GM12878 (cell line): Measurements from ENCODE around the gene ING1.

Experiments used
- JUND ChIP-seq: IDR thresholded peaks from 2 replicates; pipeline ENCODE4 v1.6.1; 2012; ENCODE audit warnings: low read depth, mild to moderate bottlenecking, low read length, improper control_type of control experiment, moderate library complexity
- KAT2A ChIP-seq: conservative IDR thresholded peaks from 2 replicates; pipeline ENCODE4 v1.6.1; 2011; ENCODE audit warnings: low read depth, low read length; ENCODE audit not compliant: control insufficient read depth
- MEF2A ChIP-seq: IDR thresholded peaks from 2 replicates; pipeline ENCODE4 v1.6.1; 2011; ENCODE audit warnings: low read depth, mild to moderate bottlenecking, low read length, moderate library complexity; ENCODE audit not compliant: insufficient read depth
- PAX5 ChIP-seq: IDR thresholded peaks from 2 replicates; pipeline ENCODE4 v1.6.1; 2011; ENCODE audit warnings: low read depth, low read length, borderline replicate concordance
- ZZZ3 ChIP-seq: IDR thresholded peaks from 2 replicates; pipeline ENCODE4 v1.6.1; 2011; ENCODE audit warnings: low read depth; ENCODE audit not compliant: control insufficient read depth, insufficient read length
- TF ChIP-seq, protein P1 (sequence below), 3 experiments: IDR thresholded peaks in 2 of 3; conservative IDR thresholded peaks in 1 of 3; 2 replicates each; pipeline ENCODE4 v1.5.1; 2011; ENCODE audit warnings: low read depth in 3 of 3, low read length in 3 of 3, mild to moderate bottlenecking in 3 of 3, control low read depth in 2 of 3, moderate library complexity in 2 of 3, inconsistent platforms in 1 of 3, mixed read lengths in 1 of 3; ENCODE audit not compliant: control insufficient read depth in 2 of 3, insufficient read depth in 1 of 3; ENCODE audit errors: extremely low read depth in 1 of 3
- TF ChIP-seq, protein P2 (sequence below): fragments of 450-650 bp; IDR thresholded peaks from 2 replicates; pipeline ENCODE4 v1.6.1; 2014; ENCODE audit warnings: mild to moderate bottlenecking

DNA sequence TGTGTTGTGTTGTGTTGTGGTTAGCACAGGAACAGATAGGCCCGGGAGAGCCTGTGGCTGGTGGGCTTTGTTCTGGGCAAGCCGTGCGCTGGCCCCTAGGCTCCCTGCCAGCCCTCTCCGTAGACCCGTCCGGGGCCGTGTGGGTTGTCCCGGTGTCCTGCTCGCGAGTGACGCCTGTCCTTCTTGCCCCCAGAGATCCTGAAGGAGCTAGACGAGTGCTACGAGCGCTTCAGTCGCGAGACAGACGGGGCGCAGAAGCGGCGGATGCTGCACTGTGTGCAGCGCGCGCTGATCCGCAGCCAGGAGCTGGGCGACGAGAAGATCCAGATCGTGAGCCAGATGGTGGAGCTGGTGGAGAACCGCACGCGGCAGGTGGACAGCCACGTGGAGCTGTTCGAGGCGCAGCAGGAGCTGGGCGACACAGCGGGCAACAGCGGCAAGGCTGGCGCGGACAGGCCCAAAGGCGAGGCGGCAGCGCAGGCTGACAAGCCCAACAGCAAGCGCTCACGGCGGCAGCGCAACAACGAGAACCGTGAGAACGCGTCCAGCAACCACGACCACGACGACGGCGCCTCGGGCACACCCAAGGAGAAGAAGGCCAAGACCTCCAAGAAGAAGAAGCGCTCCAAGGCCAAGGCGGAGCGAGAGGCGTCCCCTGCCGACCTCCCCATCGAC lies 5.7 kb downstream of the ING1 start:
- TF ChIP-seq ZZZ3 = no peak
- TF ChIP-seq JUND = no peak
- TF ChIP-seq, protein P1, sequence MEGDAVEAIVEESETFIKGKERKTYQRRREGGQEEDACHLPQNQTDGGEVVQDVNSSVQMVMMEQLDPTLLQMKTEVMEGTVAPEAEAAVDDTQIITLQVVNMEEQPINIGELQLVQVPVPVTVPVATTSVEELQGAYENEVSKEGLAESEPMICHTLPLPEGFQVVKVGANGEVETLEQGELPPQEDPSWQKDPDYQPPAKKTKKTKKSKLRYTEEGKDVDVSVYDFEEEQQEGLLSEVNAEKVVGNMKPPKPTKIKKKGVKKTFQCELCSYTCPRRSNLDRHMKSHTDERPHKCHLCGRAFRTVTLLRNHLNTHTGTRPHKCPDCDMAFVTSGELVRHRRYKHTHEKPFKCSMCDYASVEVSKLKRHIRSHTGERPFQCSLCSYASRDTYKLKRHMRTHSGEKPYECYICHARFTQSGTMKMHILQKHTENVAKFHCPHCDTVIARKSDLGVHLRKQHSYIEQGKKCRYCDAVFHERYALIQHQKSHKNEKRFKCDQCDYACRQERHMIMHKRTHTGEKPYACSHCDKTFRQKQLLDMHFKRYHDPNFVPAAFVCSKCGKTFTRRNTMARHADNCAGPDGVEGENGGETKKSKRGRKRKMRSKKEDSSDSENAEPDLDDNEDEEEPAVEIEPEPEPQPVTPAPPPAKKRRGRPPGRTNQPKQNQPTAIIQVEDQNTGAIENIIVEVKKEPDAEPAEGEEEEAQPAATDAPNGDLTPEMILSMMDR (IDR thresholded peaks at IDR 0.05 in 2 of 3, conservative IDR thresholded peaks at IDR 0.05 in 1 of 3; ENCODE audit: control insufficient read depth in 2 of 3, extremely low read depth in 1 of 3, insufficient read depth in 1 of 3, low read depth in 3 of 3, low read length in 3 of 3) = no peak
- no peak for TF ChIP-seq PAX5
- TF ChIP-seq, protein P2, sequence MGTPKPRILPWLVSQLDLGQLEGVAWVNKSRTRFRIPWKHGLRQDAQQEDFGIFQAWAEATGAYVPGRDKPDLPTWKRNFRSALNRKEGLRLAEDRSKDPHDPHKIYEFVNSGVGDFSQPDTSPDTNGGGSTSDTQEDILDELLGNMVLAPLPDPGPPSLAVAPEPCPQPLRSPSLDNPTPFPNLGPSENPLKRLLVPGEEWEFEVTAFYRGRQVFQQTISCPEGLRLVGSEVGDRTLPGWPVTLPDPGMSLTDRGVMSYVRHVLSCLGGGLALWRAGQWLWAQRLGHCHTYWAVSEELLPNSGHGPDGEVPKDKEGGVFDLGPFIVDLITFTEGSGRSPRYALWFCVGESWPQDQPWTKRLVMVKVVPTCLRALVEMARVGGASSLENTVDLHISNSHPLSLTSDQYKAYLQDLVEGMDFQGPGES = no peak
- no peak for TF ChIP-seq KAT2A
- TF ChIP-seq MEF2A = no peak
